ENCODE data around the gene HLA-DPB1.

GRCh38 chr6:33132081-33132524 lies 56.3 kb downstream of the HLA-DPB1 start:
- TF ChIP-seq, protein P1, sequence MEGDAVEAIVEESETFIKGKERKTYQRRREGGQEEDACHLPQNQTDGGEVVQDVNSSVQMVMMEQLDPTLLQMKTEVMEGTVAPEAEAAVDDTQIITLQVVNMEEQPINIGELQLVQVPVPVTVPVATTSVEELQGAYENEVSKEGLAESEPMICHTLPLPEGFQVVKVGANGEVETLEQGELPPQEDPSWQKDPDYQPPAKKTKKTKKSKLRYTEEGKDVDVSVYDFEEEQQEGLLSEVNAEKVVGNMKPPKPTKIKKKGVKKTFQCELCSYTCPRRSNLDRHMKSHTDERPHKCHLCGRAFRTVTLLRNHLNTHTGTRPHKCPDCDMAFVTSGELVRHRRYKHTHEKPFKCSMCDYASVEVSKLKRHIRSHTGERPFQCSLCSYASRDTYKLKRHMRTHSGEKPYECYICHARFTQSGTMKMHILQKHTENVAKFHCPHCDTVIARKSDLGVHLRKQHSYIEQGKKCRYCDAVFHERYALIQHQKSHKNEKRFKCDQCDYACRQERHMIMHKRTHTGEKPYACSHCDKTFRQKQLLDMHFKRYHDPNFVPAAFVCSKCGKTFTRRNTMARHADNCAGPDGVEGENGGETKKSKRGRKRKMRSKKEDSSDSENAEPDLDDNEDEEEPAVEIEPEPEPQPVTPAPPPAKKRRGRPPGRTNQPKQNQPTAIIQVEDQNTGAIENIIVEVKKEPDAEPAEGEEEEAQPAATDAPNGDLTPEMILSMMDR (IDR thresholded peaks at IDR 0.05): no peak
- no peak for TF ChIP-seq ZFX (IDR thresholded peaks at IDR 0.05; ENCODE audit: borderline replicate concordance)
